Stomach (tissue), 9 donors: ENCODE measurements around the gene CTRB2. TPM values are rescaled to one million over a fixed set of nuclear protein-coding genes. Genes with fewer than 3 reads are reported as not detected.

Experiments
- DNase-seq, 2 donors: peaks; one replicate each; pipeline versions ENCODE4 v3.0.0 to v3.0.0-alpha.2; 2013 to 2019
- H3K27ac ChIP-seq, 5 donors: fragments of 200-600 bp in 4 of 5; sonication (generic) in 4 of 5; one replicate each; pipeline ENCODE4 v1.5.1; 2013 to 2019; ENCODE audit warnings: mild to moderate bottlenecking in 1 of 5, moderate library complexity in 1 of 5
- H3K27me3 ChIP-seq, 3 donors: fragments of 200-600 bp; sonication (generic); one replicate each; pipeline ENCODE4 v1.5.1; 2017 to 2019; ENCODE audit warnings: mixed run types in 1 of 3
- H3K36me3 ChIP-seq, 4 donors: fragments of 200-600 bp; sonication (generic); 1 replicate in 3 of 4; 2 replicates in 1 of 4; pipeline ENCODE4 v1.5.1; 2016 to 2019
- H3K4me1 ChIP-seq, 4 donors: fragments of 200-600 bp; sonication (generic); one replicate each; pipeline ENCODE4 v1.5.1; 2016 to 2019
- H3K4me3 ChIP-seq, 4 donors: fragments of 200-600 bp; sonication (generic) in 3 of 4; one replicate each; pipeline ENCODE4 v1.5.1; 2016 to 2019; ENCODE audit warnings: mild to moderate bottlenecking in 1 of 4
- H3K9me3 ChIP-seq, 4 donors: fragments of 200-600 bp; sonication (generic); one replicate each; pipeline ENCODE4 v1.5.1; 2016 to 2019
- EP300 ChIP-seq: sonication (generic); formaldehyde crosslinking; IDR thresholded peaks from one replicate; pipeline ENCODE4 v1.6.1; 2017; ENCODE audit warnings: antibody characterized with exemption
- POLR2A ChIP-seq, 4 donors: fragments of 450-650 bp; IDR thresholded peaks; one replicate each; pipeline ENCODE4 v1.6.1; 2016; ENCODE audit warnings: antibody characterized with exemption in 4 of 4, control low read depth in 2 of 4, mild to moderate bottlenecking in 1 of 4, moderate library complexity in 1 of 4
- POLR2AphosphoS5 ChIP-seq, 3 donors: sonication (generic); formaldehyde crosslinking; IDR thresholded peaks; one replicate each; pipeline ENCODE4 v1.6.1; 2016; ENCODE audit warnings: antibody characterized with exemption in 3 of 3
- WGBS, 5 donors: extraction: QIAGEN DNeasy Blood & Tissue Kit in 3 of 5; methylation state at CpG; one replicate each; pipeline versions ENCODE4 v1.1.5 to v1.1.7; 2013 to 2018; 5-methylcytosine and 5-hydroxymethylcytosine counted together
- intact Hi-C: fragments of 100-400 bp; cut with DNase I; formaldehyde crosslinking; loops from one replicate; pipeline ENCODE4 v1.15.1; 2023; ENCODE audit warnings: low total_unique reads
- polyA plus RNA-seq, 3 donors: library from polyadenylated mRNA; stranded (reverse); fragments of 200-250 nt; gene quantifications; one replicate each; pipeline ENCODE4 v1.2.3, GENCODE V29; 2013
- total RNA-seq, 5 donors: library from RNA; depleted of rRNA; stranded (reverse); fragments of >200 nt; gene quantifications; one replicate each; pipeline versions ENCODE4 v1.1.0 to v1.2.3, GENCODE V29; 2014 to 2016
- TF ChIP-seq, protein P1 (sequence below), 7 experiments: fragments of 450-650 bp in 4 of 7; fragments of 200-600 bp in 3 of 7; sonication (generic) in 3 of 7; IDR thresholded peaks; one replicate each; pipeline ENCODE4 v1.5.1; 2016 to 2019; ENCODE audit warnings: antibody characterized with exemption in 7 of 7, control low read depth in 2 of 7, mild to moderate bottlenecking in 1 of 7
- donor health status: healthy with polysubstance abuse.
- donor health status: Bipolar disorder and iron deficiency.
- donor health status: healthy.

The CTRB2 gene
- total and polyA plus RNA-seq, 8 donors = 2.7 to 26.6 (median 4.0) TPM; not detected in 5

DNA sequence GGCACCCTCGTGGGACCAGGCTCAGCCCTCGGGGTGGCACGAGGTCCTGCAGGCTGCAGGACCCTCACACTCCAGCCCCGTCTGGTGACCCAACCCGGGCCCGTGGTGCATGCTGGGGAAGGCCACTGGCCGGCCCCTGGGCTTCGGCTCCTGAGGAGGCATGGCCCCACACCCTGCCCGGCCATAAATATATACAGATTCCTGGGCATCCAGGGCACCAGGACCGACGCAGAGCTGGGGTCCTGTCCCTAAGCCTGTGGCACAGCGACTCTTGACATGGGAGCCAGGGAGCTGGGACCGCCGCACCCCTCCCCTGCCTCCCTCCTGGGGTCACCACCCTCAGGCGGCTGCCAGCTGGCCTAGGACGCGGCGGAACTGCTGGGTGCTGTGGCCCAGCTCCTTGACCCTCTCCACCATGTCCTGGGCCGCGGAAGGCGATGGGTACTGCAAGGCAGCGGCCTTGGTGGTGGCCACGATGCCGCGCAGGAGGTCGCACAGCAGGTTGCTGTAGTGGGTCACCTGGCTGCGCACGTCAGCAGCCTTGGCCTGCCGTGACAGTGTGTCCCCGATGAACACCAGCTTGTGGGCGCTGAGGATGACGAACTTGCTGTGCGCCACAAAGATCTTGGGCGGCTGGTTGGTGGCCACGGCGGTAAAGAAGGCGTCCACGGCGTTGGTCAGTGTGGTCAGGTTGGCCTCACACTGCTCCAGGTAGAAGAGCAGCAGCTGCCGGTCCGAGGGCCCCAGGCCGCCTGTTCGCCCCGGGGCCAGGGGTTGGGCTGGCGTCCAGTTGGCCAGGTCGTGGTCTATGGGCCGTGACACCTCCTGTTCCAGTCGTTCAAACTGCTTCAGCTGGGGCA, 22.4 kb upstream of the CTRB2 start:
- H3K27me3 ChIP-seq = peaks cover 0 to 13% (median 0%) of the 10 kb centered on the region in 3 donors
- H3K36me3 ChIP-seq = peaks cover 30 to 68% (median 62%) of the 10 kb centered on the region in 4 donors
- TF ChIP-seq, protein P1, sequence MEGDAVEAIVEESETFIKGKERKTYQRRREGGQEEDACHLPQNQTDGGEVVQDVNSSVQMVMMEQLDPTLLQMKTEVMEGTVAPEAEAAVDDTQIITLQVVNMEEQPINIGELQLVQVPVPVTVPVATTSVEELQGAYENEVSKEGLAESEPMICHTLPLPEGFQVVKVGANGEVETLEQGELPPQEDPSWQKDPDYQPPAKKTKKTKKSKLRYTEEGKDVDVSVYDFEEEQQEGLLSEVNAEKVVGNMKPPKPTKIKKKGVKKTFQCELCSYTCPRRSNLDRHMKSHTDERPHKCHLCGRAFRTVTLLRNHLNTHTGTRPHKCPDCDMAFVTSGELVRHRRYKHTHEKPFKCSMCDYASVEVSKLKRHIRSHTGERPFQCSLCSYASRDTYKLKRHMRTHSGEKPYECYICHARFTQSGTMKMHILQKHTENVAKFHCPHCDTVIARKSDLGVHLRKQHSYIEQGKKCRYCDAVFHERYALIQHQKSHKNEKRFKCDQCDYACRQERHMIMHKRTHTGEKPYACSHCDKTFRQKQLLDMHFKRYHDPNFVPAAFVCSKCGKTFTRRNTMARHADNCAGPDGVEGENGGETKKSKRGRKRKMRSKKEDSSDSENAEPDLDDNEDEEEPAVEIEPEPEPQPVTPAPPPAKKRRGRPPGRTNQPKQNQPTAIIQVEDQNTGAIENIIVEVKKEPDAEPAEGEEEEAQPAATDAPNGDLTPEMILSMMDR (IDR thresholded peaks at IDR 0.05) = no peak
- TF ChIP-seq POLR2AphosphoS5 (IDR thresholded peaks at IDR 0.05) = no peak
- TF ChIP-seq POLR2A (IDR thresholded peaks at IDR 0.05) = no peak
- no peak for TF ChIP-seq EP300
- H3K27ac ChIP-seq = no peak overlapping the region
- DNase-seq = no peak
- H3K9me3 ChIP-seq = no peaks in the 10 kb centered on the region
- H3K4me1 ChIP-seq = peaks cover 5 to 22% (median 11%) of the 10 kb centered on the region in 4 donors
- intact Hi-C loops = loop anchor here (10.0 kb wide), 1 partner anchor 165 kb away; no protein-coding TSS in a partner anchor
- WGBS, 5 donors = 87 to 96% (median 92%) methylated on average over 18 to 48 of the region's 48 CpGs
- no peak overlapping the region for H3K4me3 ChIP-seq

DNA sequence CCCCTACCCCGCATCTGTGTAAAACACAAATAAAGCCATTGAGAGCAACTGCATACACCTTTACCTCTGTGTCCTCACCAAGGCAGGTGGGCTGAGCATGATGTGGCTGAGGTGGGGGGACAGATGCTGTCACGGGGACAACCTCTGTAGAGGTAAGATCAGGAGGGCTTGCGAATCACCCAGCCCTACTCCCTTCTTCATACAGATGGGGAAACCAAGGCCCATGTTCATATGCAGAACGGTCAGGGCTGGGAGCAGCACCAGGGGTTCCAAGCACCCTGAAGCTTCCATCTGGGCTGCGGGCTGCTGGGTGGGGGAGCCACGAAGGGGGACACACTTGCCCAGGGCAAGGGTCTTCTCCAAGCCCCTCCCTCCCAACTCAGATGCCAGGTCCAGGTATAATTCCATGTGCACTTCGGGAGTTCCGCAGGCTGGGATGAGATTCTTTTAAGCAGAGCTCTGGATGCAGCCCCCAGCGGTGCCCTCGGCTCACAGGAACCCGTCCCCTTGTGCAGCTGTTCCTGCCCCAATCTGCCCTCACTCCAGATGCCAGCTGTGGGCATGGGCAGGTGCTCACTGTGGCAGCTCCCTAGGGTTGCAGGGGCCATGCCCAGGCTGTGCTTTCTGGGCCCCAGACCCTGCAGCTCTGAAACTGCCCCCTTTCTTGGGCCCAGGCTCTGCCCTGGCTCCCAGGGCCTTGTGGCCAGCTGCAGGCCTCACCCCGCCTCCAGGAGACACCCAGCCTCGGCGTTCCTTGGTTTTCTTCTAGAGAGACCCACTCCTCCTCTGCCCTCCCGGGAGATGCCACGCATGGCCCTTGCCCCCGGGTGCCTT, 21.4 kb upstream of the CTRB2 start:
- peaks cover 30 to 59% (median 56%) of the 10 kb centered on the region in 4 donors for H3K36me3 ChIP-seq
- DNase-seq = no peak

DNA sequence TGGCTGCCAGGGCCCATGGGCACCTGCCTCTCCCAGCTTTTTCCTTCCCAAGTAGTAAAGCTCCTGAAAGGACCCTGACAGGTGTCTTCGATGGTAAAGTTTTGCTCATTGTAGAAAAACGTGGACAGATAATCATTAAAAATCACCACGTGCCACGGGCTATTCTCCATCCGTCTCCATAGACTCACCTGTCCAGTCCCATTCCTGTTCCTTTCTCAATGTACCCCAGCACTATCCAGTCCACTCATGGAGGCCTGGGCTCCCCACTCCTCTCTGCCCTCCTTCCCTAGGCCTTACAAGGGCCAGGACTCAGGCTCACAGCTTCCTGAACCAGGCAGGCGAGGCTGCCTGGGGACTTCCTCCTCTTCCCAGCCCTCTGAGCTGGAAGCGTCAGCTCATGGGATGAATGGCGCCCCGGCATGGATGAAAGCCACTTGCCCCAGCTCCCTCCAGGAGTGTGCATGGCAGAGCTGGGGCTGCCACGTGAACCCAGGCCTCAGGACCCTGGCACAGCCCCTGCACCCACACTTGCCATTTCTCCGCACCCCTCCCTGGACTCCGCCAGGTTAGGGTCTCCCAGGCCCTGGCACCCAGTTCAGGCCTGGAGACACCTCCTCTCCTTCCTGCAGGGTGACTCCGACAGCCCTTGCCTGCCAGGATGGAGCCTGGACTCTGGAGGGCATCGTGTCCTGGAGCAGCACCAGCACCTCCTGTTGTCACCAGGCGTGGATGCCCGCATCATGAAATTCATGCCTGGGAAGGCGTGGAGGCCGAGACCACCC, 20.6 kb upstream of the CTRB2 start:
- no peak for TF ChIP-seq EP300
- no peak for TF ChIP-seq POLR2A (IDR thresholded peaks at IDR 0.05)
- TF ChIP-seq, protein P1 (IDR thresholded peaks at IDR 0.05) = no peak
- no peak for TF ChIP-seq POLR2AphosphoS5 (IDR thresholded peaks at IDR 0.05)
- Histone ChIP-seq H3K27ac (no peak overlapping the region), H3K27me3 (peaks cover 0 to 17% (median 0%) of the 10 kb centered on the region in 3 donors), H3K4me1 (peaks cover 0 to 6% (median 0%) of the 10 kb centered on the region in 4 donors), H3K36me3 (peaks cover 26 to 51% (median 48%) of the 10 kb centered on the region in 4 donors), H3K9me3 (no peaks in the 10 kb centered on the region), H3K4me3 (no peak overlapping the region)
- intact Hi-C loops = no loop called here
- no peak for DNase-seq
- 79 to 87% (median 82%) methylated on average over 16 to 18 of the region's 18 CpGs for WGBS, 5 donors

More for the DNA sequence above, 21.4 kb upstream of the CTRB2 start:
- Histone ChIP-seq H3K4me3 (no peak overlapping the region), H3K27me3 (peaks cover 0 to 17% (median 0%) of the 10 kb centered on the region in 3 donors), H3K9me3 (no peaks in the 10 kb centered on the region), H3K4me1 (peaks cover 0 to 11% (median under 1%) of the 10 kb centered on the region in 4 donors), H3K27ac (no peak overlapping the region)
- intact Hi-C loops = no loop called here
- WGBS, 5 donors = 78 to 92% (median 86%) methylated on average over 13 to 17 of the region's 17 CpGs
- TF ChIP-seq POLR2AphosphoS5 (IDR thresholded peaks at IDR 0.05) = no peak
- TF ChIP-seq, protein P1 (IDR thresholded peaks at IDR 0.05) = no peak
- TF ChIP-seq EP300 = no peak
- no peak for TF ChIP-seq POLR2A (IDR thresholded peaks at IDR 0.05)
